ENCODE measurements around the gene SNX24.

SNX24 gene

DNA sequence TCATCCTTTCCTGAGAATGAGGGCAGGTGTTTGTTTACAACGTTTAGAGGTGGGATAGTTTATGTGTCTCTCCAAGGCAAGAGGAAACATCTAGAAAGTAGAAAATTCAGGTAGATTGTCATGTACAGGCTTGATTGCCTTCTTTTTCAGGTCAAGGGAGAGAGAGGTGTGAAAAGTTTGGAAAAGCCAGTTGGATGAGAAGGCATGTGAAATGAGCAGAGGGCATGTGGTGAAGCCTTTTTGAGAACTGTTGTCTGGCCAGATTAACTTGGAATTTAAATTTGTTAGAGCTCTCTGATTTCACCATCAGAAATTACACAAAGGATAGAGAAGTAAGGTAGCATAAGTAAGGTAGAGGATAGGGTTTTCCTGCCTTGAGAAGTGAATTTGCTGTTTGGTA, 74.6 kb downstream of the SNX24 start:
- POLR2A ChIA-PET, result no interaction called here
- TF ChIP-seq, protein P1, sequence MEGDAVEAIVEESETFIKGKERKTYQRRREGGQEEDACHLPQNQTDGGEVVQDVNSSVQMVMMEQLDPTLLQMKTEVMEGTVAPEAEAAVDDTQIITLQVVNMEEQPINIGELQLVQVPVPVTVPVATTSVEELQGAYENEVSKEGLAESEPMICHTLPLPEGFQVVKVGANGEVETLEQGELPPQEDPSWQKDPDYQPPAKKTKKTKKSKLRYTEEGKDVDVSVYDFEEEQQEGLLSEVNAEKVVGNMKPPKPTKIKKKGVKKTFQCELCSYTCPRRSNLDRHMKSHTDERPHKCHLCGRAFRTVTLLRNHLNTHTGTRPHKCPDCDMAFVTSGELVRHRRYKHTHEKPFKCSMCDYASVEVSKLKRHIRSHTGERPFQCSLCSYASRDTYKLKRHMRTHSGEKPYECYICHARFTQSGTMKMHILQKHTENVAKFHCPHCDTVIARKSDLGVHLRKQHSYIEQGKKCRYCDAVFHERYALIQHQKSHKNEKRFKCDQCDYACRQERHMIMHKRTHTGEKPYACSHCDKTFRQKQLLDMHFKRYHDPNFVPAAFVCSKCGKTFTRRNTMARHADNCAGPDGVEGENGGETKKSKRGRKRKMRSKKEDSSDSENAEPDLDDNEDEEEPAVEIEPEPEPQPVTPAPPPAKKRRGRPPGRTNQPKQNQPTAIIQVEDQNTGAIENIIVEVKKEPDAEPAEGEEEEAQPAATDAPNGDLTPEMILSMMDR (IDR thresholded peaks at IDR 0.05; ENCODE audit: control extremely low read depth, extremely low read depth, low read depth, missing control alignments), result no peak
- DNase-seq (ENCODE audit: extremely low spot score), result no peak
- CTCF ChIA-PET, result no interaction called here

DNA sequence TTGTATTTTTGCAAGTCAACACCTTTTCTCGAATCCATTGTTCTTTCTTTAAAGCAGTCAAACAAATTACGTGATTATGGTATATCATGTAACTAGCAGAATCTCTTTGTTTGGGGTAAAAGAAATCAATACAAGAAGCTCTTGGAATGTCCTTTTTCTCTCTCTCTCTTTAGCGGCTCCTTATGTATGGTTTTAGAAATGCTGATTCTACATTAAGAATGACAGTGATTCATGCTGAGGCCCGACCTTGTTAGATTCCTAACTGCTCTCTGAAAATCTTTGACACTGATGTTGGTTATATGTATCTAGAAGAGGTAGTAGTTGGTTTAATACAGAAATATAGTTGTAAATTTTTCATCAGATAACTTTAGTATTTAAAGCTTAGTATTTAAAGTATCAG, 76.4 kb downstream of the SNX24 start:
- ChIA-PET POLR2A (no interaction called here), CTCF (interaction anchor here (1.3 to 1.4 kb wide), 3 partner anchors 20 to 218 kb away, joined by 3 read pairs; no protein-coding TSS in a partner anchor)
- DNase-seq (ENCODE audit: extremely low spot score), result no peak
- TF ChIP-seq, protein P1 (IDR thresholded peaks at IDR 0.05; ENCODE audit: control extremely low read depth, extremely low read depth, low read depth, missing control alignments), result no peak

DNA sequence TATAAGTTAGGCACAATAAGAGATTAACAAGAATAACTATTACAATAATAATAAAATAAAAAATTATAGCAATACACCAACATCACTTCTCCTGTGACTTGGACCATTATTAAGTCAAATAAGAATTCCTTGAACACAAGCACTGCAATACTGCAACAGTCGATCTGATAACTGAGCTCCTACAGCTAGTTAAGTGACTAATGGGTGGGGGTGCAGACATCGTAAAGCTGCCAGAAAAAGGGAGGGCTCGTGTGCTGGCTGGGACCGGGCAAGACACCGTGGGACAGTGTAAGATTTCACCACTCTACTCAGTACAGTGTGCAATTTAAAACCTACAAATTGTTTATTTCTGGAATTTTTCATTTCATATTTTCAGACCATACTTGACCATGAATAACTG, 78.8 kb downstream of the SNX24 start:
- TF ChIP-seq, protein P1 (IDR thresholded peaks at IDR 0.05; ENCODE audit: control extremely low read depth, extremely low read depth, low read depth, missing control alignments), result no peak
- ChIA-PET CTCF (interaction anchor here (0.8 to 1.0 kb wide), 2 partner anchors 9 kb away, joined by 3 to 4 read pairs; no protein-coding TSS in a partner anchor), POLR2A (no interaction called here)
- DNase-seq (ENCODE audit: extremely low spot score), result no peak

DNA sequence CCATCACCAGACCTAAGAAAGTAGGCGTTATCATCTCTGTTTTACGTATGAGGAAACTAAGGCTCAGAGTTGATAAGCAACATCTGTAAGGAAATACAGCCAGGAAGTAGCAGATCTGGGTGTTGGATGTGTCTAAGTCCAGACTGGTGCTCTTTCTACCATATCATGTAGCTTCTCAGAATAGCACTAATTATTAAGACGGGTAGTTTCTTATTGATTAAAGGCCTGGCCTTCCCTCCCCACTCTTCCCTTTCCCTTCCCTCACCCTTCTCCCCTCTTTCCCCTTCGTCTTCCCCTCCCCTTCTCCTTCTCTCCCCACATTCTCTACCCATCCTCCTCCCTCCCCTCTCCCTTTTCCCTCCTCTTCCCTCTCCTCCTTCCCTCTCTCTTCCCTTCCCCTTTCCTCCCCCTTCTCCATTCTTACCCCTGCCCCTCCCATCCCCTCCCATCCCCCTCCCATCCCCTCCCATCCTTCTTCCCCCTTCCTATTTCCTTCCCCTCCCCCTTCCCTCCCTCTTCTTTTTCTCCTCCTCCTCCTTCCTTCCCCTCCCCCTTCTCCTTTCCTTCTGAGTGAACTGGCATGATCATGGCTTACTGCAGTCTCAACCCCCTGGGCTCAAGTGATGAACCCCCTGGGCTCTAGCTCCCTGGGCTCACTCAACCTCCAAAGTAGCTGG, 79.4 kb downstream of the SNX24 start:
- DNase-seq (ENCODE audit: extremely low spot score), result no peak
- POLR2A ChIA-PET, result no interaction called here
- CTCF ChIA-PET, result interaction anchor here (0.8 to 2.2 kb wide), 5 partner anchors 8 to 231 kb away, joined by 3 to 9 read pairs (median 3); no protein-coding TSS in a partner anchor

DNA sequence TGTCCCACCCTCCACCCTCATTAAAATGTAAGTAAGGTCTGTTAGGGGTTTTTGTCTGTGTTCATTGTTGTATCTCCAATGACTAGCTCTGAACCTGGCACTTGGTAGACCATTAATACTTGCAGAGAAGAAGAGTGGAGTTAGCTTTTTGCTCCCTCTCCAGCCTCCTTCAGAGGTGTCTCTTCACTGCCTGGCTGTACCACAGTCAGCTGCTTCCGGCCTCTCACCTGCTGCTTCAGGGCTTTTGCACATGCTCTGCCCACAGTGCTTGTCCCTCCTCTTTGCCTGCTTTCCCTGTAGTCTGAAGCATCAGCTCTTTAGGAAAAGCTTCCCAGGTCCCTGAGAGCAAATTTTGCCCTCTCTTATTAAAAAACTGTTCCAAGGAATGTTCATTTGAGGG, 83.6 kb downstream of the SNX24 start:
- TF ChIP-seq, protein P1 (IDR thresholded peaks at IDR 0.05; ENCODE audit: control extremely low read depth, extremely low read depth, low read depth, missing control alignments), result no peak
- POLR2A ChIA-PET, result no interaction called here
- DNase-seq (ENCODE audit: extremely low spot score), result no peak
- CTCF ChIA-PET, result interaction anchor here (0.6 to 0.9 kb wide), 2 partner anchors 58 to 550 kb away, joined by 3 read pairs; no protein-coding TSS in a partner anchor

More for the DNA sequence above, 79.4 kb downstream of the SNX24 start:
- TF ChIP-seq, protein P1 (IDR thresholded peaks at IDR 0.05; ENCODE audit: control extremely low read depth, extremely low read depth, low read depth, missing control alignments), result no peak

DNA sequence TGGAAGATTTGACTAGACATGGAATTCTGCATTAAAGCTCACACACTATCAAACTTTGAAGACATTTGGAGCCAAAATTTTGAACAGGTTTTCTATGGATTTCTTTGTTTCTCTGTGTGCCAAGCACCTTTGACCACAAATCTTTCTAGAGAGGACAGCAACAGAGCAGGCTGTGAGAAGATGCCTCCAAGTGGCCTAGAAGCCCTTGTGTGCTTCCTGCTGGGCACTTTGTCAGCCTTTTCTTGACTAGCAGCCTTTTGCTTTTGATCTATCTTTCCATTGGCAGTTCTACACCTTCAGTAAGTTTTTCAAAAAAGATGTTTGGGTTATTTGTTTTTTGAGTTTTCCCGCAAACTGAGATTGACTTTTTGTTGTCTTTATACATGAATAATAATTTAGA, 84.6 kb downstream of the SNX24 start:
- ChIA-PET POLR2A (no interaction called here), CTCF (no interaction called here)
- TF ChIP-seq, protein P1 (IDR thresholded peaks at IDR 0.05; ENCODE audit: control extremely low read depth, extremely low read depth, low read depth, missing control alignments), result no peak
- DNase-seq (ENCODE audit: extremely low spot score), result no peak
